T-cell (primary cell): ENCODE data around the gene SPOP. TPM values are rescaled to one million over a fixed set of nuclear protein-coding genes. Genes with fewer than 3 reads are reported as not detected.
"Not testable (repeated sequence)": the region's sequence is repeated elsewhere in the genome, so short reads cannot be mapped to it uniquely, and the experiment has no call there.

Experiments
- ATAC-seq, 4 experiments: fragments of 200-7000 bp in 3 of 4; fragments of 150-1000 bp in 1 of 4; cut with Tn5 transposase; replicated peaks in 1 of 4; 1 replicate in 3 of 4; 2 replicates in 1 of 4; pipeline ENCODE4 v1.10.0; 2021; ENCODE audit warnings: moderate library complexity in 3 of 4, mild to moderate bottlenecking in 2 of 4, moderate number of reproducible peaks in 1 of 4
- CTCF ChIA-PET, 2 donors: fragments of 300-600 bp; sonication (Branson Sonifier 250); formaldehyde crosslinking; loops; one replicate each; lab custom pipeline; 2022; ENCODE audit warnings: antibody characterized with exemption in 2 of 2; lab: Charles Lee
- POLR2A ChIA-PET, 2 donors: fragments of 300-600 bp; sonication (Branson Sonifier 250); formaldehyde crosslinking; loops; one replicate each; lab custom pipeline; 2022; ENCODE audit warnings: antibody characterized with exemption in 2 of 2; lab: Charles Lee
- DNase-seq, 35 experiments: peaks; one replicate each; pipeline versions ENCODE4 v3.0.0 to v3.0.0-alpha.2; 2013 to 2023
- H3K27ac ChIP-seq: one replicate; pipeline ENCODE4 v1.5.1; 2013; ENCODE audit warnings: low read length
- H3K27me3 ChIP-seq, 2 experiments: replicated peaks in 1 of 2; 1 replicate in 1 of 2; 2 replicates in 1 of 2; pipeline versions ENCODE4 v1.6.1 to v1.7.0; 2013; ENCODE audit warnings: low read length in 1 of 2, mixed read lengths in 1 of 2; ENCODE audit not compliant: control insufficient read depth in 2 of 2, insufficient read depth in 2 of 2; ENCODE audit errors: extremely low read depth in 1 of 2
- H3K36me3 ChIP-seq, 2 donors: 1 replicate in 1 of 2; 2 replicates in 1 of 2; pipeline versions ENCODE4 v1.6.1 to v1.7.0; 2013; ENCODE audit warnings: low read length in 1 of 2; ENCODE audit not compliant: control insufficient read depth in 2 of 2, insufficient read depth in 1 of 2; ENCODE audit errors: extremely low read depth in 1 of 2
- H3K4me1 ChIP-seq, 2 experiments: 1 replicate in 1 of 2; 2 replicates in 1 of 2; pipeline versions ENCODE4 v1.6.1 to v1.7.0; 2013; ENCODE audit warnings: low read length in 2 of 2, mixed read lengths in 1 of 2; ENCODE audit not compliant: insufficient read depth in 2 of 2, control insufficient read depth in 1 of 2; ENCODE audit errors: extremely low read depth in 1 of 2
- H3K4me3 ChIP-seq, 2 donors: 1 replicate in 1 of 2; 2 replicates in 1 of 2; pipeline versions ENCODE4 v1.5.1 to v1.7.0; 2013; ENCODE audit warnings: mild to moderate bottlenecking in 2 of 2, low read length in 1 of 2, moderate library complexity in 1 of 2; ENCODE audit not compliant: control insufficient read depth in 1 of 2; ENCODE audit errors: extremely low read depth in 1 of 2
- H3K9me3 ChIP-seq: 2 replicates; pipeline ENCODE4 v1.7.0; 2013
- H3K27ac Mint-ChIP-seq, 2 donors: one replicate each; pipeline ENCODE4 v1.8.0; 2020 to 2021; ENCODE audit warnings: mild to moderate bottlenecking in 2 of 2, mixed read lengths in 2 of 2
- H3K27me3 Mint-ChIP-seq, 2 donors: one replicate each; pipeline ENCODE4 v1.8.0; 2021 to 2022; ENCODE audit warnings: mixed read lengths in 2 of 2
- H3K36me3 Mint-ChIP-seq: one replicate; pipeline ENCODE4 v1.8.0; 2021; ENCODE audit warnings: mixed read lengths
- H3K4me1 Mint-ChIP-seq, 3 donors: one replicate each; pipeline ENCODE4 v1.8.0; 2020 to 2022; ENCODE audit warnings: mixed read lengths in 3 of 3, mild to moderate bottlenecking in 1 of 3
- H3K4me3 Mint-ChIP-seq, 3 donors: one replicate each; pipeline ENCODE4 v1.8.0; 2020 to 2022; ENCODE audit warnings: mild to moderate bottlenecking in 3 of 3, mixed read lengths in 3 of 3, moderate library complexity in 3 of 3
- H3K9me3 Mint-ChIP-seq, 3 donors: one replicate each; pipeline ENCODE4 v1.8.0; 2020 to 2022; ENCODE audit warnings: mixed read lengths in 3 of 3
- WGBS: methylation state at CpG from one replicate; pipeline ENCODE4 v1.1.5; 2013; ENCODE audit warnings: missing lambda C conversion rate; ENCODE audit not compliant: insufficient coverage; 5-methylcytosine and 5-hydroxymethylcytosine counted together
- total RNA-seq, 35 experiments: library from RNA in 6 of 35; stranded (reverse) in 6 of 35; fragments of 120-200 nt in 1 of 35; gene quantifications; one replicate each; pipeline versions ENCODE4 v1.2.1 to v1.2.4 and lab custom pipeline; 2013 to 2026

Gene SPOP
- total RNA-seq, 5 donors from 2014 or later (not counting 1 experiment from before 2014, with no cell fraction given) = 67.1 to 80.4 (median 71.5) TPM

- H3K36me3 Mint-ChIP-seq, H3K9me3 ChIP-seq, H3K36me3 ChIP-seq, POLR2A ChIA-PET, H3K27me3 ChIP-seq, H3K27ac ChIP-seq, DNase-seq, H3K4me3 Mint-ChIP-seq, H3K9me3 Mint-ChIP-seq, H3K4me3 ChIP-seq, CTCF ChIA-PET, H3K27me3 Mint-ChIP-seq, ATAC-seq: not testable (repeated sequence)
- 80% methylated on average over 1 of the region's 1 CpG for WGBS
- Mint-ChIP-seq H3K4me1 (peaks cover 57 to 77% (median 57%) of the 10 kb centered on the region in 3 donors), H3K27ac (peak overlapping the region in 1 of 2 donors; percentile 61)
- H3K4me1 ChIP-seq = peaks cover 5 to 12% of the 10 kb centered on the region in 2 experiments
Measured at GRCh38 chr17:49646056-49646390, 31.9 kb downstream of the SPOP start.

- no CpG with 5 or more reads among the region's 1 CpG for WGBS
- peaks cover 56 to 77% (median 57%) of the 10 kb centered on the region in 3 donors for H3K4me1 Mint-ChIP-seq
- H3K27me3 Mint-ChIP-seq = no peaks in the 10 kb centered on the region
- Histone ChIP-seq H3K9me3 (no peaks in the 10 kb centered on the region), H3K27ac (no peak overlapping the region), H3K4me3 (no peak overlapping the region), H3K27me3 (no peaks in the 10 kb centered on the region), H3K4me1 (peaks cover 1 to 12% of the 10 kb centered on the region in 2 experiments), H3K36me3 (peaks cover 0 to 4% of the 10 kb centered on the region in 2 donors)
- DNase-seq (no peak), ATAC-seq (no peak)
- peaks cover 5% of the 10 kb centered on the region for H3K36me3 Mint-ChIP-seq
- H3K9me3 Mint-ChIP-seq = no peaks in the 10 kb centered on the region
- POLR2A ChIA-PET = interaction anchor here in 1 of 2 donors (0.7 kb wide), 1 partner anchor 32 kb away, joined by 5 read pairs; no protein-coding TSS in a partner anchor
- CTCF ChIA-PET = no interaction called here
- H3K4me3 Mint-ChIP-seq = no peak overlapping the region
- H3K27ac Mint-ChIP-seq = peak overlapping the region in 1 of 2 donors; percentile 61
Measured at GRCh38 chr17:49645654-49646053, 32.2 kb downstream of the SPOP start.

DNA sequence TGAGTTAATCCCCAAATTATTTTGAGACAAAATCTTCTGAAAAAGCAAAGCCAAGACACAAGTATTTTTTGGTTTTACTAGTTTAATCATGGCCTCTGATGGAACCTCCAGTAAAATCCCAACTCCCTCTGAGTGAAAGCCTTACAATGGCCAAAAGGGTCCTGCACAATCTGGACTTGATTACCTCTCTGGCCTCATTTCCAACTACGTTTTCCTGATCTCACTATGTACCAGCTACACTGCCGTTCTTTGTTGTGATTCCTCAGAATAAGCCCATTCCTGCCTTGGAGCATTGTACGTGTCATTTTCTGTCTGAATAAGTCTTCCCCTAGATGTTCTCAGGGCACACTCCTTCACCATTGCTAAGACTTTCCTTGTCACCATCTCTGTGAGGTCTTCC, 37.3 kb downstream of the SPOP start:
- H3K36me3 ChIP-seq = peaks cover 0 to 10% of the 10 kb centered on the region in 2 donors
- no peaks in the 10 kb centered on the region for H3K27me3 Mint-ChIP-seq
- H3K27ac ChIP-seq = no peak overlapping the region
- no peaks in the 10 kb centered on the region for H3K27me3 ChIP-seq
- ChIA-PET POLR2A (no interaction called here), CTCF (no interaction called here)
- no peak overlapping the region for H3K4me3 Mint-ChIP-seq
- H3K4me1 ChIP-seq = no peaks in the 10 kb centered on the region
- peaks cover 40 to 62% (median 47%) of the 10 kb centered on the region in 3 donors for H3K4me1 Mint-ChIP-seq
- ATAC-seq = no peak
- H3K9me3 ChIP-seq = no peaks in the 10 kb centered on the region
- H3K4me3 ChIP-seq = no peak overlapping the region
- WGBS = 100% methylated on average over 3 of the region's 3 CpGs
- peaks cover 20% of the 10 kb centered on the region for H3K36me3 Mint-ChIP-seq
- H3K27ac Mint-ChIP-seq = no peak overlapping the region
- no peaks in the 10 kb centered on the region for H3K9me3 Mint-ChIP-seq
- DNase-seq = no peak

- no peaks in the 10 kb centered on the region for H3K9me3 ChIP-seq
- Mint-ChIP-seq H3K4me1 (peaks cover 42 to 57% (median 49%) of the 10 kb centered on the region in 3 donors), H3K27ac (no peak overlapping the region), H3K36me3 (peaks cover 24% of the 10 kb centered on the region), H3K9me3 (no peaks in the 10 kb centered on the region), H3K27me3 (no peaks in the 10 kb centered on the region), H3K4me3 (no peak overlapping the region)
- ChIA-PET POLR2A (interaction anchor here in 1 of 2 donors (0.6 kb wide), 1 partner anchor 12 kb away, joined by 3 read pairs; no protein-coding TSS in a partner anchor), CTCF (no interaction called here)
- WGBS = no CpG with 5 or more reads among the region's 5 CpGs
- H3K36me3 ChIP-seq = peaks cover 0 to 15% of the 10 kb centered on the region in 2 donors
- H3K4me3 ChIP-seq = no peak overlapping the region
- no peaks in the 10 kb centered on the region for H3K4me1 ChIP-seq
- DNase-seq (no peak), ATAC-seq (no peak)
- no peaks in the 10 kb centered on the region for H3K27me3 ChIP-seq
- no peak overlapping the region for H3K27ac ChIP-seq
Measured at GRCh38 chr17:49638818-49639217, 39.1 kb downstream of the SPOP start.

DNA sequence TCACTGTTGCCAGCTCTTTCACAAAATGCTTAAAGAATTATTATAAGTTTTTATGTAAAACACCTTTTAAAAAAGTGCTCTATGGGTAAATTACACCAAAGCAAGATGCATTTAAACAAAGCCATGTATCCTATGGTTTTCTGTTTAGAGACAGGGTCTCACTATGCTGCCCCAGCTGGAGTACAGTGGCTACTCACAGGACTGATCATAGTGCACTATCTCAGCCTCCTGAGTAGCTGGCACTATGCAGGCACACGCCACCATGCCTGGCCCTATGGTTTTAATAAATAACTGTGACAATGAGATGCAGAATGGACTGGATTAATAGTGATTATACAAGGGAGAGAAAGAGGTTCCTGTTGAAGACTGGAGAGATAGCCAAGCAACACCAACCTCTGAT, 40.2 kb downstream of the SPOP start:
- Mint-ChIP-seq H3K27me3 (no peaks in the 10 kb centered on the region), H3K4me1 (peaks cover 43 to 55% (median 52%) of the 10 kb centered on the region in 3 donors), H3K27ac (no peak overlapping the region), H3K36me3 (peaks cover 24% of the 10 kb centered on the region), H3K9me3 (no peaks in the 10 kb centered on the region), H3K4me3 (no peak overlapping the region)
- H3K4me1 ChIP-seq = no peaks in the 10 kb centered on the region
- peaks cover 0 to 23% of the 10 kb centered on the region in 2 donors for H3K36me3 ChIP-seq
- no peaks in the 10 kb centered on the region for H3K9me3 ChIP-seq
- no peak overlapping the region for H3K27ac ChIP-seq
- ATAC-seq = no peak
- ChIA-PET POLR2A (no interaction called here), CTCF (no interaction called here)
- no CpG with 5 or more reads among the region's 1 CpG for WGBS
- H3K27me3 ChIP-seq = no peaks in the 10 kb centered on the region
- DNase-seq = no peak
- H3K4me3 ChIP-seq = no peak overlapping the region

DNA sequence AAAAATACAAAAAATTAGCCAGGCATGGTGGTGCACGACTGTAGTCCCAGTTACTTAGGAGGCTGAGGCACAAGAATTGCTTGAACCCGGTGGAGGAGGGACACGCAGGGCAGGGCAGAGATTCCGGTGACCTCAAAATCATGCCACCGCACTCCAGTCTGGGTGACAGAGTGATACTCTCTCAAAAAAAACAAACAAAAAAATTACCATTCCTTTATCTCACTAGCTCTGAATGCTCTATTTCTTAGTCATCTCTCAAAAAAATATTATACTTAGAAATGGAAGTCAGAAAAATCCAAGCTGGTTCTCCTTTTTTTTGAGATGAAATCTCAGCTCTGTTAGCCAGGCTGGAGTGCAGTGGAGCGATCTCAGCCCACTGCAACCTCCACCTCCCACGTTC, 40.8 kb downstream of the SPOP start:
- CTCF ChIA-PET = no interaction called here
- H3K9me3 Mint-ChIP-seq = no peaks in the 10 kb centered on the region

More for the DNA sequence above, 40.8 kb downstream of the SPOP start:
- no peak overlapping the region for H3K27ac Mint-ChIP-seq
- DNase-seq (no peak), ATAC-seq (no peak)
- Histone ChIP-seq H3K27ac (no peak overlapping the region), H3K4me3 (no peak overlapping the region), H3K27me3 (no peaks in the 10 kb centered on the region), H3K4me1 (no peaks in the 10 kb centered on the region), H3K36me3 (peaks cover 0 to 23% of the 10 kb centered on the region in 2 donors), H3K9me3 (no peaks in the 10 kb centered on the region)
- no peaks in the 10 kb centered on the region for H3K27me3 Mint-ChIP-seq
- 94% methylated on average over 5 of the region's 7 CpGs for WGBS
- H3K36me3 Mint-ChIP-seq = peaks cover 24% of the 10 kb centered on the region
- no peak overlapping the region for H3K4me3 Mint-ChIP-seq
- H3K4me1 Mint-ChIP-seq = peaks cover 40 to 52% (median 51%) of the 10 kb centered on the region in 3 donors
- POLR2A ChIA-PET = no interaction called here
